Measurements from ENCODE around the gene PHACTR1. TPM values are rescaled to one million over a fixed set of nuclear protein-coding genes. Genes with fewer than 3 reads are reported as not detected.

The PHACTR1 gene
- total RNA-seq, 1 experiment from 2014 or later, result 0.05 TPM

GRCh38 chr6:13252790-13253189, 536.2 kb downstream of the PHACTR1 start:
- in situ Hi-C loops (cut with HindIII; ENCODE audit: low pct_unique_long_range_greater_than_20kb, low sequenced_read_pairs) (no loop called here), intact Hi-C loops (cut with micrococcal nuclease; ENCODE audit: unreplicated experiment) (no loop called here)
- CTCF ChIA-PET, result no interaction called here
- no peak overlapping the region for H3K4me3 ChIP-seq (ENCODE audit: low read depth in 2 of 2, low read length in 2 of 2)
- no peak overlapping the region for H3K27ac ChIP-seq (ENCODE audit: low read length)
- TF ChIP-seq TCF7L2 (IDR thresholded peaks at IDR 0.05; ENCODE audit: low read depth, low read length) (no peak), CTCF (IDR thresholded peaks at IDR 0.05) (no peak), POLR2AphosphoS5 (IDR thresholded peaks at IDR 0.05; ENCODE audit: low read depth, low read length) (no peak), SIN3A (IDR thresholded peaks at IDR 0.05; ENCODE audit: borderline replicate concordance, insufficient read depth, low read depth, low read length) (no peak), REST (IDR thresholded peaks at IDR 0.05; ENCODE audit: insufficient read depth in 1 of 2, low read depth in 2 of 2, low read length in 1 of 2) (no peak)
- no peaks in the 10 kb centered on the region for H3K4me1 ChIP-seq (ENCODE audit: control insufficient read depth, insufficient read depth, low read length)
- H3K27me3 ChIP-seq (ENCODE audit: control insufficient read depth, insufficient read depth, low read length), result no peaks in the 10 kb centered on the region; the same call in 1 of the 2 replicates
- no TSS peak for BruUV-seq (replicated peaks)
- H3K9me3 ChIP-seq (ENCODE audit: control insufficient read depth, insufficient read depth, low read depth, low read length), result no peaks in the 10 kb centered on the region
- no peaks in the 10 kb centered on the region for H3K36me3 ChIP-seq (ENCODE audit: control insufficient read depth, insufficient read depth, low read length)
- ATAC-seq (no peak), DNase-seq (ENCODE audit: low read depth, low spot score) (no peak)
- POLR2A ChIA-PET, result no interaction called here

DNA sequence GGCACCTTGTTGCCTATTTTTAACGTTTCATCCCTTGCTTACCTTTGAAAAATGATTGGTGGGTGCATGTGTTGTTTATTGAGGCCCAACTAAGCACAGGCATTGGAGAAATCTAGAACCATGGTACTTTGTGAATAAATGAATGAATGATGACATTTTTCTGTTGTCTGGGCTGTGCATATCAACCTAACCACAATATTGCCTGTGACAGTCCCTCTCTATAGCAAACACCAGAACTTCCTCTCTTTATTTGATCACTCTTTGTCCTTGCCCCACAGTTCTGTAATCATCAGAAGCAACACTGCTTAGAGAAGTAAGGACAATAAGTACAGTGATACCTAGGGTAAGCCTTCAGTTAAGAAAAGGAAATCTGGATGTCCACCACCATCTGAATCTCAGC, 536.7 kb downstream of the PHACTR1 start:
- Histone ChIP-seq H3K36me3 (ENCODE audit: control insufficient read depth, insufficient read depth, low read length) (no peaks in the 10 kb centered on the region), H3K4me3 (ENCODE audit: low read depth in 2 of 2, low read length in 2 of 2) (no peak overlapping the region), H3K27ac (ENCODE audit: low read length) (no peak overlapping the region), H3K27me3 (ENCODE audit: control insufficient read depth, insufficient read depth, low read length) (no peaks in the 10 kb centered on the region; the same call in 1 of the 2 replicates), H3K9me3 (ENCODE audit: control insufficient read depth, insufficient read depth, low read depth, low read length) (no peaks in the 10 kb centered on the region), H3K4me1 (ENCODE audit: control insufficient read depth, insufficient read depth, low read length) (no peaks in the 10 kb centered on the region)
- intact Hi-C loops (cut with micrococcal nuclease; ENCODE audit: unreplicated experiment), result no loop called here
- ChIA-PET CTCF (no interaction called here), POLR2A (no interaction called here)
- DNase-seq (ENCODE audit: low read depth, low spot score) (no peak), ATAC-seq (no peak)
- TF ChIP-seq CTCF (IDR thresholded peaks at IDR 0.05), result no peak
- TF ChIP-seq SIN3A (IDR thresholded peaks at IDR 0.05; ENCODE audit: borderline replicate concordance, insufficient read depth, low read depth, low read length), result no peak
- TF ChIP-seq TCF7L2 (IDR thresholded peaks at IDR 0.05; ENCODE audit: low read depth, low read length), result no peak
- no peak for TF ChIP-seq POLR2AphosphoS5 (IDR thresholded peaks at IDR 0.05; ENCODE audit: low read depth, low read length)
- TF ChIP-seq REST (IDR thresholded peaks at IDR 0.05; ENCODE audit: insufficient read depth in 1 of 2, low read depth in 2 of 2, low read length in 1 of 2), result no peak
- no TSS peak for BruUV-seq (replicated peaks)
- in situ Hi-C loops (cut with HindIII; ENCODE audit: low pct_unique_long_range_greater_than_20kb, low sequenced_read_pairs), result no loop called here
